ENCODE data around the gene MAST3. TPM values are rescaled to one million over a fixed set of nuclear protein-coding genes. Genes with fewer than 3 reads are reported as not detected.

The MAST3 gene
- polyA plus RNA-seq, 1 donor from 2014 or later = 2.3 TPM

DNA sequence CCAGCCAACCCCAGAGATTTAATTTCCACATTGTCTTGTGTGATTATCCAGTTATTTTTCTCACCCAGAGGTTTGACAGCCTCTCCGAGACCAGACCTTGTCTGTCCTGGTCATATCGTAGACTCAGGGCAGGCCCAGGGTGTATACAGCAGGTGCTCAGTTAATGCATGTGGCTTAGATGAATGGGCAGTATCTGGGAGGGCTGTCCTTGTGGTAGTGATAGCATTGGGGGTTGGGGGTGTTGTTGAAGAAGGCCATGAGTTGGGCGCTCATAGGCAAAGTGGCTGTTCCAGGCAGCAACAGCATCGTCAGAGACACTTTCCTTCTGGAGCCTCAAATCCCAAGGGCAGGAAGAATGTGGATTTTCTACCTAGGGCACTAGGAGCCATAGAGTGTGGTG is 16.9 kb downstream of the MAST3 start:
- H3K27ac ChIP-seq (ENCODE audit: low read length) = no peak overlapping the region
- no peaks in the 10 kb centered on the region for H3K9me2 ChIP-seq (ENCODE audit: insufficient read depth, low read length)
- H4K20me1 ChIP-seq (ENCODE audit: insufficient read depth) = no peaks in the 10 kb centered on the region
- H3K79me2 ChIP-seq (replicated peaks; ENCODE audit: insufficient read depth, low read length) = peaks cover 8% of the 10 kb centered on the region
- no peak overlapping the region for H3K4me2 ChIP-seq (ENCODE audit: low read length)
- no peak overlapping the region for H2AFZ ChIP-seq (ENCODE audit: low read depth, low read length)
- H3K9ac ChIP-seq (ENCODE audit: low read length) = no peak overlapping the region
- TF ChIP-seq, protein P1, sequence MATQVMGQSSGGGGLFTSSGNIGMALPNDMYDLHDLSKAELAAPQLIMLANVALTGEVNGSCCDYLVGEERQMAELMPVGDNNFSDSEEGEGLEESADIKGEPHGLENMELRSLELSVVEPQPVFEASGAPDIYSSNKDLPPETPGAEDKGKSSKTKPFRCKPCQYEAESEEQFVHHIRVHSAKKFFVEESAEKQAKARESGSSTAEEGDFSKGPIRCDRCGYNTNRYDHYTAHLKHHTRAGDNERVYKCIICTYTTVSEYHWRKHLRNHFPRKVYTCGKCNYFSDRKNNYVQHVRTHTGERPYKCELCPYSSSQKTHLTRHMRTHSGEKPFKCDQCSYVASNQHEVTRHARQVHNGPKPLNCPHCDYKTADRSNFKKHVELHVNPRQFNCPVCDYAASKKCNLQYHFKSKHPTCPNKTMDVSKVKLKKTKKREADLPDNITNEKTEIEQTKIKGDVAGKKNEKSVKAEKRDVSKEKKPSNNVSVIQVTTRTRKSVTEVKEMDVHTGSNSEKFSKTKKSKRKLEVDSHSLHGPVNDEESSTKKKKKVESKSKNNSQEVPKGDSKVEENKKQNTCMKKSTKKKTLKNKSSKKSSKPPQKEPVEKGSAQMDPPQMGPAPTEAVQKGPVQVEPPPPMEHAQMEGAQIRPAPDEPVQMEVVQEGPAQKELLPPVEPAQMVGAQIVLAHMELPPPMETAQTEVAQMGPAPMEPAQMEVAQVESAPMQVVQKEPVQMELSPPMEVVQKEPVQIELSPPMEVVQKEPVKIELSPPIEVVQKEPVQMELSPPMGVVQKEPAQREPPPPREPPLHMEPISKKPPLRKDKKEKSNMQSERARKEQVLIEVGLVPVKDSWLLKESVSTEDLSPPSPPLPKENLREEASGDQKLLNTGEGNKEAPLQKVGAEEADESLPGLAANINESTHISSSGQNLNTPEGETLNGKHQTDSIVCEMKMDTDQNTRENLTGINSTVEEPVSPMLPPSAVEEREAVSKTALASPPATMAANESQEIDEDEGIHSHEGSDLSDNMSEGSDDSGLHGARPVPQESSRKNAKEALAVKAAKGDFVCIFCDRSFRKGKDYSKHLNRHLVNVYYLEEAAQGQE (IDR thresholded peaks at IDR 0.05; ENCODE audit: borderline replicate concordance) = no peak
- TF ChIP-seq MXI1 (conservative IDR thresholded peaks at IDR 0.05; ENCODE audit: poor library complexity, severe bottlenecking) (no peak), EP300 (conservative IDR thresholded peaks at IDR 0.05; ENCODE audit: poor library complexity, severe bottlenecking) (no peak), SMC3 (conservative IDR thresholded peaks at IDR 0.05; ENCODE audit: poor library complexity) (no peak), POLR2AphosphoS5 (IDR thresholded peaks at IDR 0.05) (no peak), EZH2 (IDR thresholded peaks at IDR 0.05; ENCODE audit: borderline replicate concordance, insufficient read depth, low read length, poor library complexity, severe bottlenecking) (no peak)
- TF ChIP-seq, protein P2, sequence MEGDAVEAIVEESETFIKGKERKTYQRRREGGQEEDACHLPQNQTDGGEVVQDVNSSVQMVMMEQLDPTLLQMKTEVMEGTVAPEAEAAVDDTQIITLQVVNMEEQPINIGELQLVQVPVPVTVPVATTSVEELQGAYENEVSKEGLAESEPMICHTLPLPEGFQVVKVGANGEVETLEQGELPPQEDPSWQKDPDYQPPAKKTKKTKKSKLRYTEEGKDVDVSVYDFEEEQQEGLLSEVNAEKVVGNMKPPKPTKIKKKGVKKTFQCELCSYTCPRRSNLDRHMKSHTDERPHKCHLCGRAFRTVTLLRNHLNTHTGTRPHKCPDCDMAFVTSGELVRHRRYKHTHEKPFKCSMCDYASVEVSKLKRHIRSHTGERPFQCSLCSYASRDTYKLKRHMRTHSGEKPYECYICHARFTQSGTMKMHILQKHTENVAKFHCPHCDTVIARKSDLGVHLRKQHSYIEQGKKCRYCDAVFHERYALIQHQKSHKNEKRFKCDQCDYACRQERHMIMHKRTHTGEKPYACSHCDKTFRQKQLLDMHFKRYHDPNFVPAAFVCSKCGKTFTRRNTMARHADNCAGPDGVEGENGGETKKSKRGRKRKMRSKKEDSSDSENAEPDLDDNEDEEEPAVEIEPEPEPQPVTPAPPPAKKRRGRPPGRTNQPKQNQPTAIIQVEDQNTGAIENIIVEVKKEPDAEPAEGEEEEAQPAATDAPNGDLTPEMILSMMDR (IDR thresholded peaks at IDR 0.05; ENCODE audit: poor library complexity, severe bottlenecking) = no peak
- H3K27me3 ChIP-seq (ENCODE audit: insufficient read depth, low read depth, low read length) = peaks cover 12% of the 10 kb centered on the region
- no peak overlapping the region for H3K4me3 ChIP-seq (ENCODE audit: low read length)
- no peaks in the 10 kb centered on the region for H3K9me3 ChIP-seq (ENCODE audit: low read length)
- no peaks in the 10 kb centered on the region for H3K36me3 ChIP-seq (ENCODE audit: insufficient read depth, low read length)
- H3F3A ChIP-seq (ENCODE audit: insufficient read depth, low read length, poor library complexity, severe bottlenecking) = no peaks in the 10 kb centered on the region

DNA sequence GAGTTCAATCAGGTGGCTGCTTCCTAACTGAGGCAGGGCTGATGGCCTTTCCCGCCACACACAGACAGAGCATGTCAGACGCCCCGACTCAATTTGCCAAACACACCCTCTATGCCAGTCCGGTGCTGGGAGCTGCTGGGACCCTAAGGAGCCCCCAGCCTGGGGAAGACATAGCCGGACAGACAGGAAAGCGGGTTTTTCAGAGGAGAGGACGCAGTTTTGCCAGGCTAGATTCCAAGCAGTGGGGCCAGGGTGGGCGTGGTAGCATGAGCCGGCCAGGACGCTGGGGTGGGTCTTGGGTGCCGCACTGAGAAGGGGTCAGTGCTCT is 19.8 kb downstream of the MAST3 start:
- Histone ChIP-seq H4K20me1 (ENCODE audit: insufficient read depth) (no peaks in the 10 kb centered on the region), H3K9me2 (ENCODE audit: insufficient read depth, low read length) (no peaks in the 10 kb centered on the region), H3K4me2 (ENCODE audit: low read length) (peak overlapping the region; percentile 64), H3K27me3 (ENCODE audit: insufficient read depth, low read depth, low read length) (no peaks in the 10 kb centered on the region), H3K9ac (ENCODE audit: low read length) (peak overlapping the region; percentile 85), H2AFZ (ENCODE audit: low read depth, low read length) (no peak overlapping the region), H3K9me3 (ENCODE audit: low read length) (no peaks in the 10 kb centered on the region), H3F3A (ENCODE audit: insufficient read depth, low read length, poor library complexity, severe bottlenecking) (no peaks in the 10 kb centered on the region), H3K36me3 (ENCODE audit: insufficient read depth, low read length) (no peaks in the 10 kb centered on the region), H3K27ac (ENCODE audit: low read length) (no peak overlapping the region), H3K79me2 (replicated peaks; ENCODE audit: insufficient read depth, low read length) (peaks cover 8% of the 10 kb centered on the region), H3K4me3 (ENCODE audit: low read length) (peak overlapping the region; percentile 95)
- TF ChIP-seq TAF1 (IDR thresholded peaks at IDR 0.05; ENCODE audit: low read depth) = peak; percentile 38
- TF ChIP-seq, protein P2 (IDR thresholded peaks at IDR 0.05; ENCODE audit: poor library complexity, severe bottlenecking) = no peak
